ENCODE data around the gene WFIKKN2. TPM values are rescaled to one million over a fixed set of nuclear protein-coding genes. Genes with fewer than 3 reads are reported as not detected.

Gene WFIKKN2
- total and polyA plus RNA-seq, 2 of the 4 experiments (the other 2 are of a cell fraction), result 0.02 TPM; not detected in 1

DNA sequence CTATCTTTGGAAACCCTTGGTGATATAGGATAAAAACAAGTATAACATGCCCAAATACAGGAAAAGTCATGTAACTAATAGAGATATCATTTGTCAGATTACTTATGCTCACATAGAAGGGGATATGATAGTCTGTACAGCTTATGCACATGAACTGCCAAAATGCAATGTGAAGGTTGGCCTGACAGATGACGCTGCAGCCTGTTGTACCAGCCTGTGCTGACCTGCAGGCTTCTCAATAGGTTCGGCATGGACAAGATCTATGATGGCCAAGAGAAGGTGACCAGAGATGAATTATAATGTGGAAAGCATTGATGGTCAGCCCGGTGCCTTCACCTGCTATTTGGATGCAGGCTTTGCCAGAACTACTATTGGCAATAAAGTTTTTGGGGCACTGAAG is 12.7 kb downstream of the WFIKKN2 start:
- Histone ChIP-seq H2BK120ac (ENCODE audit: low read depth, low read length) (no peak overlapping the region), H3K4ac (ENCODE audit: low read depth, low read length) (no peak overlapping the region), H3K56ac (ENCODE audit: extremely low read depth, insufficient read depth, low read length) (no peak overlapping the region), H4K8ac (ENCODE audit: low read depth in 2 of 2, low read length in 2 of 2) (no peak overlapping the region), H4K91ac (ENCODE audit: insufficient read depth, low read depth, low read length) (no peak overlapping the region), H3K18ac (ENCODE audit: low read depth, low read length) (no peak overlapping the region), H4K5ac (ENCODE audit: low read depth, low read length) (no peak overlapping the region), H2BK15ac (ENCODE audit: low read depth, low read length) (no peak overlapping the region), H3K4me1 (ENCODE audit: control insufficient read depth, insufficient read depth, low read length) (peaks cover 9% of the 10 kb centered on the region; the same call in 1 of the 2 replicates), H2BK5ac (ENCODE audit: low read depth, low read length, poor library complexity, severe bottlenecking) (no peak overlapping the region), H3K9me3 (ENCODE audit: control insufficient read depth, insufficient read depth, low read length) (no peaks in the 10 kb centered on the region), H3K14ac (replicated peaks; ENCODE audit: low read depth, low read length) (no peak overlapping the region), H4K20me1 (ENCODE audit: insufficient read depth, low read length) (no peaks in the 10 kb centered on the region), H3K4me2 (ENCODE audit: low read depth, low read length) (no peak overlapping the region), H3K79me1 (ENCODE audit: low read depth in 1 of 2, low read length in 2 of 2) (no peaks in the 10 kb centered on the region), H2AFZ (replicated peaks; ENCODE audit: low read length, poor library complexity) (no peak overlapping the region), H3K36me3 (ENCODE audit: control insufficient read depth, insufficient read depth, low read length) (no peaks in the 10 kb centered on the region), H3K27ac (ENCODE audit: insufficient read depth, low read length) (no peak overlapping the region), H3K23ac (ENCODE audit: low read depth, low read length) (no peak overlapping the region), H3K9ac (ENCODE audit: low read depth, low read length) (no peak overlapping the region), H2AK9ac (replicated peaks; ENCODE audit: low read depth, low read length, poor library complexity) (no peak overlapping the region), H3K27me3 (ENCODE audit: control insufficient read depth, insufficient read depth, low read length) (no peaks in the 10 kb centered on the region), H3K4me3 (ENCODE audit: insufficient read depth, low read depth, low read length) (no peak overlapping the region), H2BK20ac (ENCODE audit: low read depth, low read length) (no peak overlapping the region), H3K9me1 (ENCODE audit: insufficient read depth, low read length) (no peaks in the 10 kb centered on the region), H2AK5ac (ENCODE audit: low read depth, low read length) (no peak overlapping the region)
- TF ChIP-seq, protein P1, sequence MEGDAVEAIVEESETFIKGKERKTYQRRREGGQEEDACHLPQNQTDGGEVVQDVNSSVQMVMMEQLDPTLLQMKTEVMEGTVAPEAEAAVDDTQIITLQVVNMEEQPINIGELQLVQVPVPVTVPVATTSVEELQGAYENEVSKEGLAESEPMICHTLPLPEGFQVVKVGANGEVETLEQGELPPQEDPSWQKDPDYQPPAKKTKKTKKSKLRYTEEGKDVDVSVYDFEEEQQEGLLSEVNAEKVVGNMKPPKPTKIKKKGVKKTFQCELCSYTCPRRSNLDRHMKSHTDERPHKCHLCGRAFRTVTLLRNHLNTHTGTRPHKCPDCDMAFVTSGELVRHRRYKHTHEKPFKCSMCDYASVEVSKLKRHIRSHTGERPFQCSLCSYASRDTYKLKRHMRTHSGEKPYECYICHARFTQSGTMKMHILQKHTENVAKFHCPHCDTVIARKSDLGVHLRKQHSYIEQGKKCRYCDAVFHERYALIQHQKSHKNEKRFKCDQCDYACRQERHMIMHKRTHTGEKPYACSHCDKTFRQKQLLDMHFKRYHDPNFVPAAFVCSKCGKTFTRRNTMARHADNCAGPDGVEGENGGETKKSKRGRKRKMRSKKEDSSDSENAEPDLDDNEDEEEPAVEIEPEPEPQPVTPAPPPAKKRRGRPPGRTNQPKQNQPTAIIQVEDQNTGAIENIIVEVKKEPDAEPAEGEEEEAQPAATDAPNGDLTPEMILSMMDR (conservative IDR thresholded peaks at IDR 0.05; ENCODE audit: low read depth, low read length), result no peak
- TF ChIP-seq MAFK (IDR thresholded peaks at IDR 0.05; ENCODE audit: low read depth, low read length) (no peak), POLR2A (IDR thresholded peaks at IDR 0.05; ENCODE audit: low read depth, low read length) (no peak), SMC3 (IDR thresholded peaks at IDR 0.05; ENCODE audit: low read depth, low read length) (no peak), FOS (IDR thresholded peaks at IDR 0.05; ENCODE audit: low read depth, low read length) (no peak), CEBPB (IDR thresholded peaks at IDR 0.05; ENCODE audit: low read depth, low read length) (no peak)
- TF ChIP-seq, protein P2, sequence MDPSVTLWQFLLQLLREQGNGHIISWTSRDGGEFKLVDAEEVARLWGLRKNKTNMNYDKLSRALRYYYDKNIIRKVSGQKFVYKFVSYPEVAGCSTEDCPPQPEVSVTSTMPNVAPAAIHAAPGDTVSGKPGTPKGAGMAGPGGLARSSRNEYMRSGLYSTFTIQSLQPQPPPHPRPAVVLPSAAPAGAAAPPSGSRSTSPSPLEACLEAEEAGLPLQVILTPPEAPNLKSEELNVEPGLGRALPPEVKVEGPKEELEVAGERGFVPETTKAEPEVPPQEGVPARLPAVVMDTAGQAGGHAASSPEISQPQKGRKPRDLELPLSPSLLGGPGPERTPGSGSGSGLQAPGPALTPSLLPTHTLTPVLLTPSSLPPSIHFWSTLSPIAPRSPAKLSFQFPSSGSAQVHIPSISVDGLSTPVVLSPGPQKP (IDR thresholded peaks at IDR 0.05; ENCODE audit: borderline replicate concordance, low read depth, low read length), result no peak
- DNase-seq (no peak), ATAC-seq (ENCODE audit: low read depth) (no peak)
- BruUV-seq (replicated peaks), result no TSS peak
- WGBS, 2 experiments (ENCODE audit: extremely low coverage in 2 of 2, insufficient read length in 1 of 2), result 100% methylated on average over 1 of the region's 3 CpGs; no CpG with 5 or more reads in 1 of the 2 experiments
- CTCF ChIA-PET, result no interaction called here
- in situ Hi-C loops (cut with MboI; ENCODE audit: low sequenced_read_pairs), result no loop called here
- POLR2A ChIA-PET (ENCODE audit: unreplicated experiment), result no interaction called here
- intact Hi-C loops (cut with micrococcal nuclease), result no loop called here
- dilution Hi-C loops (cut with HindIII; ENCODE audit: low sequenced_read_pairs, unreplicated experiment), result no loop called here

Measured in IMR-90 (cell line).